ENCODE results near the gene DEPP1.

Gene DEPP1

GRCh38 chr10:44956717-44957706 is 21.6 kb downstream of the DEPP1 start:
- Histone ChIP-seq H3K36me3 (ENCODE audit: control insufficient read depth in 4 of 4, insufficient read depth in 4 of 4, low read length in 3 of 4) (peaks cover 0 to 7% (median 2%) of the 10 kb centered on the region in 4 experiments), H3K27ac (ENCODE audit: insufficient read depth in 1 of 2, low read depth in 1 of 2, low read length in 2 of 2, poor library complexity in 1 of 2, severe bottlenecking in 2 of 2) (no peak overlapping the region), H3K4me3 (ENCODE audit: control insufficient read depth in 1 of 7, extremely low read depth in 1 of 7, insufficient read depth in 4 of 7, low read depth in 2 of 7, low read length in 6 of 7) (no peak overlapping the region), H3K4me1 (ENCODE audit: control extremely low read depth in 1 of 4, control insufficient read depth in 4 of 4, insufficient read depth in 4 of 4, low read length in 3 of 4) (peaks cover 6 to 34% (median 21%) of the 10 kb centered on the region in 4 experiments), H3K27me3 (replicated peaks in 2 of 5; ENCODE audit: control insufficient read depth in 4 of 5, insufficient read depth in 5 of 5, low read length in 4 of 5) (no peaks in the 10 kb centered on the region), H3K9me3 (ENCODE audit: control extremely low read depth in 1 of 5, control insufficient read depth in 4 of 5, insufficient read depth in 2 of 5, low read depth in 1 of 5, low read length in 4 of 5) (no peaks in the 10 kb centered on the region)
- ChIA-PET CTCF (interaction anchor here (1.1 to 2.7 kb wide), 5 partner anchors 11 to 24 kb away, joined by 3 to 6 read pairs (median 5); no protein-coding TSS in a partner anchor), POLR2A (no interaction called here)
- no peak for DNase-seq
- 97% methylated on average over 4 of the region's 4 CpGs for WGBS (ENCODE audit: insufficient coverage)

GRCh38 chr10:44956226-44956625 is 22.4 kb downstream of the DEPP1 start:
- no peak overlapping the region for H3K27ac ChIP-seq (ENCODE audit: insufficient read depth in 1 of 2, low read depth in 1 of 2, low read length in 2 of 2, poor library complexity in 1 of 2, severe bottlenecking in 2 of 2)
- POLR2A ChIA-PET, result no interaction called here
- CTCF ChIA-PET, result interaction anchor here (1.1 to 2.7 kb wide), 3 partner anchors 10 to 23 kb away, joined by 5 to 6 read pairs (median 6); no protein-coding TSS in a partner anchor
- H3K9me3 ChIP-seq (ENCODE audit: control extremely low read depth in 1 of 5, control insufficient read depth in 4 of 5, insufficient read depth in 2 of 5, low read depth in 1 of 5, low read length in 4 of 5), result no peaks in the 10 kb centered on the region
- H3K4me3 ChIP-seq (ENCODE audit: control insufficient read depth in 1 of 7, extremely low read depth in 1 of 7, insufficient read depth in 4 of 7, low read depth in 2 of 7, low read length in 6 of 7), result no peak overlapping the region
- no peak for DNase-seq
- H3K27me3 ChIP-seq (replicated peaks in 2 of 5; ENCODE audit: control insufficient read depth in 4 of 5, insufficient read depth in 5 of 5, low read length in 4 of 5), result no peaks in the 10 kb centered on the region
- peaks cover 0 to 7% (median 2%) of the 10 kb centered on the region in 4 experiments for H3K36me3 ChIP-seq (ENCODE audit: control insufficient read depth in 4 of 4, insufficient read depth in 4 of 4, low read length in 3 of 4)
- WGBS (ENCODE audit: insufficient coverage), result 98% methylated on average over 4 of the region's 4 CpGs
- peaks cover 6 to 30% (median 21%) of the 10 kb centered on the region in 4 experiments for H3K4me1 ChIP-seq (ENCODE audit: control extremely low read depth in 1 of 4, control insufficient read depth in 4 of 4, insufficient read depth in 4 of 4, low read length in 3 of 4)

- POLR2A ChIA-PET, result no interaction called here
- Histone ChIP-seq H3K36me3 (ENCODE audit: control insufficient read depth in 4 of 4, insufficient read depth in 4 of 4, low read length in 3 of 4) (peaks cover 0 to 7% (median 2%) of the 10 kb centered on the region in 4 experiments), H3K27ac (ENCODE audit: insufficient read depth in 1 of 2, low read depth in 1 of 2, low read length in 2 of 2, poor library complexity in 1 of 2, severe bottlenecking in 2 of 2) (no peak overlapping the region), H3K27me3 (replicated peaks in 2 of 5; ENCODE audit: control insufficient read depth in 4 of 5, insufficient read depth in 5 of 5, low read length in 4 of 5) (no peaks in the 10 kb centered on the region), H3K4me1 (ENCODE audit: control extremely low read depth in 1 of 4, control insufficient read depth in 4 of 4, insufficient read depth in 4 of 4, low read length in 3 of 4) (peaks cover 6 to 23% (median 20%) of the 10 kb centered on the region in 4 experiments), H3K4me3 (ENCODE audit: control insufficient read depth in 1 of 7, extremely low read depth in 1 of 7, insufficient read depth in 4 of 7, low read depth in 2 of 7, low read length in 6 of 7) (no peak overlapping the region), H3K9me3 (ENCODE audit: control extremely low read depth in 1 of 5, control insufficient read depth in 4 of 5, insufficient read depth in 2 of 5, low read depth in 1 of 5, low read length in 4 of 5) (no peaks in the 10 kb centered on the region)
- CTCF ChIA-PET, result interaction anchor here (1.4 to 2.7 kb wide), 2 partner anchors 11 to 23 kb away, joined by 5 to 6 read pairs; no protein-coding TSS in a partner anchor
- 93% methylated on average over 8 of the region's 8 CpGs for WGBS (ENCODE audit: insufficient coverage)
- no peak for DNase-seq
Measured at GRCh38 chr10:44955413-44956070, 23.1 kb downstream of the DEPP1 start.

GRCh38 chr10:44954962-44955361 is 23.6 kb downstream of the DEPP1 start:
- Histone ChIP-seq H3K36me3 (ENCODE audit: control insufficient read depth in 4 of 4, insufficient read depth in 4 of 4, low read length in 3 of 4) (peaks cover 0 to 7% (median 2%) of the 10 kb centered on the region in 4 experiments), H3K27me3 (replicated peaks in 2 of 5; ENCODE audit: control insufficient read depth in 4 of 5, insufficient read depth in 5 of 5, low read length in 4 of 5) (no peaks in the 10 kb centered on the region), H3K9me3 (ENCODE audit: control extremely low read depth in 1 of 5, control insufficient read depth in 4 of 5, insufficient read depth in 2 of 5, low read depth in 1 of 5, low read length in 4 of 5) (no peaks in the 10 kb centered on the region), H3K4me1 (ENCODE audit: control extremely low read depth in 1 of 4, control insufficient read depth in 4 of 4, insufficient read depth in 4 of 4, low read length in 3 of 4) (peaks cover 6 to 17% (median 15%) of the 10 kb centered on the region in 4 experiments), H3K4me3 (ENCODE audit: control insufficient read depth in 1 of 7, extremely low read depth in 1 of 7, insufficient read depth in 4 of 7, low read depth in 2 of 7, low read length in 6 of 7) (no peak overlapping the region), H3K27ac (ENCODE audit: insufficient read depth in 1 of 2, low read depth in 1 of 2, low read length in 2 of 2, poor library complexity in 1 of 2, severe bottlenecking in 2 of 2) (no peak overlapping the region)
- DNase-seq, result no peak
- CTCF ChIA-PET, result interaction anchor here (1.4 to 2.9 kb wide), 2 partner anchors 12 to 22 kb away, joined by 5 to 15 read pairs; no protein-coding TSS in a partner anchor
- POLR2A ChIA-PET, result no interaction called here

GRCh38 chr10:44954042-44954441 is 24.6 kb downstream of the DEPP1 start:
- no peak for DNase-seq
- ChIA-PET CTCF (interaction anchor here (1.1 to 4.2 kb wide), 5 partner anchors 9 to 29 kb away, joined by 3 to 15 read pairs (median 9); no protein-coding TSS in a partner anchor), POLR2A (no interaction called here)
- H3K4me1 ChIP-seq (ENCODE audit: control extremely low read depth in 1 of 4, control insufficient read depth in 4 of 4, insufficient read depth in 4 of 4, low read length in 3 of 4), result peaks cover 6 to 17% (median 14%) of the 10 kb centered on the region in 4 experiments
- no peak overlapping the region for H3K27ac ChIP-seq (ENCODE audit: insufficient read depth in 1 of 2, low read depth in 1 of 2, low read length in 2 of 2, poor library complexity in 1 of 2, severe bottlenecking in 2 of 2)
- H3K4me3 ChIP-seq (ENCODE audit: control insufficient read depth in 1 of 7, extremely low read depth in 1 of 7, insufficient read depth in 4 of 7, low read depth in 2 of 7, low read length in 6 of 7), result no peak overlapping the region
- no peaks in the 10 kb centered on the region for H3K9me3 ChIP-seq (ENCODE audit: control extremely low read depth in 1 of 5, control insufficient read depth in 4 of 5, insufficient read depth in 2 of 5, low read depth in 1 of 5, low read length in 4 of 5)
- peaks cover 0 to 7% (median 2%) of the 10 kb centered on the region in 4 experiments for H3K36me3 ChIP-seq (ENCODE audit: control insufficient read depth in 4 of 4, insufficient read depth in 4 of 4, low read length in 3 of 4)
- H3K27me3 ChIP-seq (replicated peaks in 2 of 5; ENCODE audit: control insufficient read depth in 4 of 5, insufficient read depth in 5 of 5, low read length in 4 of 5), result no peaks in the 10 kb centered on the region

GRCh38 chr10:44952779-44953231 is 25.8 kb downstream of the DEPP1 start:
- 100% methylated on average over 2 of the region's 2 CpGs for WGBS (ENCODE audit: insufficient coverage)
- ChIA-PET CTCF (interaction anchor here (1.1 to 4.2 kb wide), 5 partner anchors 10 to 36 kb away, joined by 3 to 15 read pairs (median 9); no protein-coding TSS in a partner anchor), POLR2A (interaction anchor here (0.7 kb wide), 1 partner anchor 26 kb away, joined by 3 read pairs; no protein-coding TSS in a partner anchor)
- H3K27ac ChIP-seq (ENCODE audit: insufficient read depth in 1 of 2, low read depth in 1 of 2, low read length in 2 of 2, poor library complexity in 1 of 2, severe bottlenecking in 2 of 2), result no peak overlapping the region
- no peaks in the 10 kb centered on the region for H3K27me3 ChIP-seq (replicated peaks in 2 of 5; ENCODE audit: control insufficient read depth in 4 of 5, insufficient read depth in 5 of 5, low read length in 4 of 5)
- H3K4me3 ChIP-seq (ENCODE audit: control insufficient read depth in 1 of 7, extremely low read depth in 1 of 7, insufficient read depth in 4 of 7, low read depth in 2 of 7, low read length in 6 of 7), result no peak overlapping the region
- H3K4me1 ChIP-seq (ENCODE audit: control extremely low read depth in 1 of 4, control insufficient read depth in 4 of 4, insufficient read depth in 4 of 4, low read length in 3 of 4), result peaks cover 12 to 19% (median 16%) of the 10 kb centered on the region in 4 experiments
- peaks cover 0 to 7% (median 2%) of the 10 kb centered on the region in 4 experiments for H3K36me3 ChIP-seq (ENCODE audit: control insufficient read depth in 4 of 4, insufficient read depth in 4 of 4, low read length in 3 of 4)
- no peak for DNase-seq
- no peaks in the 10 kb centered on the region for H3K9me3 ChIP-seq (ENCODE audit: control extremely low read depth in 1 of 5, control insufficient read depth in 4 of 5, insufficient read depth in 2 of 5, low read depth in 1 of 5, low read length in 4 of 5)
